Measurements from ENCODE around the gene IFNL4. TPM values are rescaled to one million over a fixed set of nuclear protein-coding genes. Genes with fewer than 3 reads are reported as not detected.
"Not testable (repeated sequence)": the region's sequence is repeated elsewhere in the genome, so short reads cannot be mapped to it uniquely, and the experiment has no call there.

The IFNL4 gene
- total RNA-seq, 1 donor from 2014 or later: not detected

GRCh38 chr19:39284032-39284431 lies 35.4 kb upstream of the IFNL4 start:
- Mint-ChIP-seq H3K27me3 (ENCODE audit: low read depth) (peaks cover 80% of the 10 kb centered on the region), H3K9me3 (peaks cover 6% of the 10 kb centered on the region), H3K4me1 (no peaks in the 10 kb centered on the region), H3K36me3 (ENCODE audit: low read depth) (no peaks in the 10 kb centered on the region), H3K4me3 (no peak overlapping the region), H3K27ac (ENCODE audit: unreplicated experiment) (no peak overlapping the region)
- no peak for TF ChIP-seq CTCF (conservative IDR thresholded peaks at IDR 0.05)
- DNase-seq (ENCODE audit: low read depth, low spot score): no peak

GRCh38 chr19:39282021-39282420 lies 33.4 kb upstream of the IFNL4 start:
- peaks cover 6% of the 10 kb centered on the region for H3K9me3 Mint-ChIP-seq
- peaks cover 69% of the 10 kb centered on the region for H3K27me3 Mint-ChIP-seq (ENCODE audit: low read depth)
- no peaks in the 10 kb centered on the region for H3K4me1 Mint-ChIP-seq
- TF ChIP-seq CTCF (conservative IDR thresholded peaks at IDR 0.05): no peak
- DNase-seq (ENCODE audit: low read depth, low spot score): no peak
- no peak overlapping the region for H3K4me3 Mint-ChIP-seq
- H3K36me3 Mint-ChIP-seq (ENCODE audit: low read depth): no peaks in the 10 kb centered on the region
- H3K27ac Mint-ChIP-seq (ENCODE audit: unreplicated experiment): no peak overlapping the region

GRCh38 chr19:39277598-39277997 lies 28.9 kb upstream of the IFNL4 start:
- Mint-ChIP-seq H3K36me3 (ENCODE audit: low read depth) (no peaks in the 10 kb centered on the region), H3K4me3 (no peak overlapping the region), H3K4me1 (no peaks in the 10 kb centered on the region), H3K27me3 (ENCODE audit: low read depth) (peaks cover 62% of the 10 kb centered on the region), H3K27ac (ENCODE audit: unreplicated experiment) (peak overlapping the region; percentile 90), H3K9me3 (peaks cover 3% of the 10 kb centered on the region)
- TF ChIP-seq CTCF (conservative IDR thresholded peaks at IDR 0.05): no peak
- DNase-seq (ENCODE audit: low read depth, low spot score): no peak

GRCh38 chr19:39276740-39277139 lies 28.1 kb upstream of the IFNL4 start:
- peaks cover 57% of the 10 kb centered on the region for H3K27me3 Mint-ChIP-seq (ENCODE audit: low read depth)
- no peaks in the 10 kb centered on the region for H3K9me3 Mint-ChIP-seq
- TF ChIP-seq CTCF (conservative IDR thresholded peaks at IDR 0.05): no peak
- H3K4me3 Mint-ChIP-seq: no peak overlapping the region
- no peak for DNase-seq (ENCODE audit: low read depth, low spot score)
- H3K27ac Mint-ChIP-seq (ENCODE audit: unreplicated experiment): no peak overlapping the region
- H3K4me1 Mint-ChIP-seq: no peaks in the 10 kb centered on the region
- H3K36me3 Mint-ChIP-seq (ENCODE audit: low read depth): no peaks in the 10 kb centered on the region

- peaks cover 54% of the 10 kb centered on the region for H3K27me3 Mint-ChIP-seq (ENCODE audit: low read depth)
- H3K4me1 Mint-ChIP-seq: no peaks in the 10 kb centered on the region
- H3K36me3 Mint-ChIP-seq (ENCODE audit: low read depth): no peaks in the 10 kb centered on the region
- no peak for TF ChIP-seq CTCF (conservative IDR thresholded peaks at IDR 0.05)
- H3K4me3 Mint-ChIP-seq: no peak overlapping the region
- no peaks in the 10 kb centered on the region for H3K9me3 Mint-ChIP-seq
- no peak overlapping the region for H3K27ac Mint-ChIP-seq (ENCODE audit: unreplicated experiment)
- DNase-seq (ENCODE audit: low read depth, low spot score): no peak
Observed at GRCh38 chr19:39275578-39275977, 26.9 kb upstream of the IFNL4 start.

- peaks cover 54% of the 10 kb centered on the region for H3K27me3 Mint-ChIP-seq (ENCODE audit: low read depth)
- not testable (repeated sequence) for H3K4me3 Mint-ChIP-seq; H3K36me3 Mint-ChIP-seq (ENCODE audit: low read depth); H3K27ac Mint-ChIP-seq (ENCODE audit: unreplicated experiment); H3K4me1 Mint-ChIP-seq; DNase-seq (ENCODE audit: low read depth, low spot score); H3K9me3 Mint-ChIP-seq
Observed at GRCh38 chr19:39273859-39274258, 25.2 kb upstream of the IFNL4 start.

Measured in neural crest cell (in vitro differentiated cells).